Natural killer cell (primary cell): ENCODE results near the gene NDE1. TPM values are rescaled to one million over a fixed set of nuclear protein-coding genes. Genes with fewer than 3 reads are reported as not detected.
A peak's percentile ranks its signal among the peaks of the same experiment; 100 is the strongest.

Experiments
- ATAC-seq, 3 donors: fragments of 150-1000 bp in 2 of 3; fragments of 200-7000 bp in 1 of 3; cut with Tn5 transposase; 1 replicate in 1 of 3; 2 replicates in 2 of 3; pipeline ENCODE4 v1.10.0; 2021; ENCODE audit warnings: mild to moderate bottlenecking in 2 of 3, moderate library complexity in 2 of 3
- DNase-seq, 2 donors: peaks; one replicate each; pipeline versions ENCODE4 v3.0.0 to v3.0.0-alpha.2; 2013 to 2021; ENCODE audit warnings: mixed read lengths in 1 of 2
- H3K27ac ChIP-seq: one replicate; pipeline ENCODE4 v1.5.1; 2013; ENCODE audit warnings: mild to moderate bottlenecking, low read length
- H3K27me3 ChIP-seq: one replicate; pipeline ENCODE4 v1.6.1; 2013; ENCODE audit warnings: low read length; ENCODE audit not compliant: control insufficient read depth, insufficient read depth
- H3K36me3 ChIP-seq: one replicate; pipeline ENCODE4 v1.6.1; 2013; ENCODE audit warnings: low read length; ENCODE audit not compliant: control insufficient read depth, insufficient read depth
- H3K4me1 ChIP-seq: one replicate; pipeline ENCODE4 v1.6.1; 2013; ENCODE audit warnings: low read length; ENCODE audit not compliant: control insufficient read depth, insufficient read depth
- H3K4me3 ChIP-seq: one replicate; pipeline ENCODE4 v1.5.1; 2013; ENCODE audit warnings: low read length
- H3K9me3 ChIP-seq: one replicate; pipeline ENCODE4 v1.6.1; 2013; ENCODE audit warnings: low read length; ENCODE audit not compliant: control insufficient read depth, insufficient read depth
- H3K27ac Mint-ChIP-seq, 2 donors: one replicate each; pipeline ENCODE4 v1.8.0; 2022; ENCODE audit warnings: mild to moderate bottlenecking in 2 of 2, mixed read lengths in 2 of 2, moderate library complexity in 1 of 2
- H3K27me3 Mint-ChIP-seq, 2 donors: one replicate each; pipeline ENCODE4 v1.8.0; 2022; ENCODE audit warnings: low read depth in 2 of 2, mixed read lengths in 2 of 2
- H3K36me3 Mint-ChIP-seq: one replicate; pipeline ENCODE4 v1.8.0; 2022; ENCODE audit warnings: mixed read lengths
- H3K4me1 Mint-ChIP-seq, 2 donors: one replicate each; pipeline ENCODE4 v1.8.0; 2022; ENCODE audit warnings: mixed read lengths in 2 of 2
- H3K4me3 Mint-ChIP-seq: one replicate; pipeline ENCODE4 v1.8.0; 2022; ENCODE audit warnings: mild to moderate bottlenecking, moderate library complexity, mixed read lengths
- H3K9me3 Mint-ChIP-seq, 2 donors: one replicate each; pipeline ENCODE4 v1.8.0; 2022; ENCODE audit warnings: mixed read lengths in 2 of 2
- WGBS: methylation state at CpG from one replicate; pipeline ENCODE4 v1.1.7; 2013; ENCODE audit warnings: missing lambda C conversion rate; ENCODE audit not compliant: insufficient coverage; 5-methylcytosine and 5-hydroxymethylcytosine counted together
- intact Hi-C: fragments of 100-400 bp; cut with micrococcal nuclease; formaldehyde crosslinking; loops from one replicate; pipeline ENCODE4 v1.14.2; 2022
- total RNA-seq, 4 donors: library from RNA; stranded (reverse); fragments of 120-200 nt in 1 of 4; gene quantifications; one replicate each; pipeline versions ENCODE4 v1.2.3 to v1.2.4, GENCODE V29; 2013 to 2022
- TF ChIP-seq, protein P1 (sequence below): fragments of 200-600 bp; IDR thresholded peaks from one replicate; pipeline ENCODE4 v1.8.0; 2022; ENCODE audit warnings: antibody characterized with exemption

NDE1 gene, protein sequence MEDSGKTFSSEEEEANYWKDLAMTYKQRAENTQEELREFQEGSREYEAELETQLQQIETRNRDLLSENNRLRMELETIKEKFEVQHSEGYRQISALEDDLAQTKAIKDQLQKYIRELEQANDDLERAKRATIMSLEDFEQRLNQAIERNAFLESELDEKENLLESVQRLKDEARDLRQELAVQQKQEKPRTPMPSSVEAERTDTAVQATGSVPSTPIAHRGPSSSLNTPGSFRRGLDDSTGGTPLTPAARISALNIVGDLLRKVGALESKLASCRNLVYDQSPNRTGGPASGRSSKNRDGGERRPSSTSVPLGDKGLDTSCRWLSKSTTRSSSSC
- total RNA-seq, result 100 to 1,000 TPM; 104 to 118 (median 114) TPM
- 40.8 TPM for total RNA-seq (2013)

DNA sequence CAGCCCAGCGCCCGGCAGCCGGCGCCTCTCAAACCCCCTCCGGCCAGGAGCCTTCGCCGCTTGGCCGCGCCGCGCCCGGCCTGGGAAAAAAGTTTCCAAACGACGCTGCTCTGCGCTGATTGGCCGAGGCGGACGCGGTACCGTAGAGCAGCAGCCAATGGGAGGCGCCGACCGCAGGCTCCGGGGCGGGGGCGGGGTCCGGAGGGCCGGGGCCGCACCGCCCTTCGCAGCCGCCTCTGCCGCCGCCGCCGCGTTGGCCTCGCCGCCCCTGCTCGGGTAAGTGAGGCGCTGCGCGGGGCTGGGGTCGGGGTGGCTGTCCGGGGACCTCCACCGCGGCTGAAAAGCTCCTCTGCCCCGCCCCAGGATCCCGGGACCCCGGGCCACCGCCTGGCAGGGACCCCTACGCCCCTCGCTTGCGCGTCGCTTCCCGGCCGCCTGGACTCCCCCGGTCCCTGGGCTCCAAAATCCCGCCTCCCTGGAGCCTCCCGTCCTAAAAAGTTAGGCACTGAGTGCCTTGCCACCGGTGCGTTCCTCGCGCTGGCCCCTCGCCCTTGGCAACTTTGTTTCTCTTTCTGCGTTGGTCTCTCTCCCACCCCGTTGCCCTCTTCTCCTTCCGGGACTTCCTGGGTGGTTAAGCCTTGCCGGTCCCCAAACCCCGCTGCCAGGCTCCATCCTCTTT lies at the start of gene NDE1:
TSS of gene NDE1 (plus strand) at position 227 of the 679 bp plus-strand sequence. CDS start 14,534 bp downstream, outside the sequence.
- Histone ChIP-seq H3K27me3 (no peaks in the 10 kb centered on the region), H3K9me3 (no peaks in the 10 kb centered on the region), H3K36me3 (peaks cover 8% of the 10 kb centered on the region), H3K4me1 (peaks cover 29% of the 10 kb centered on the region), H3K27ac (peak within 1 kb of the TSS; percentile 94), H3K4me3 (peak within 1 kb of the TSS; percentile 94)
- Mint-ChIP-seq H3K27me3 (no peaks in the 10 kb centered on the region), H3K27ac (peak within 1 kb of the TSS; percentile 95 to 96), H3K4me3 (peak within 1 kb of the TSS; percentile 99), H3K9me3 (no peaks in the 10 kb centered on the region), H3K4me1 (peaks cover 17 to 25% of the 10 kb centered on the region in 2 donors), H3K36me3 (no peaks in the 10 kb centered on the region)
- under 1% methylated on average over 71 of the region's 71 CpGs for WGBS
- DNase-seq (peak; percentile 83 to 93), ATAC-seq (peak; percentile 94 to 98 (median 98))
- TF ChIP-seq, protein P1, sequence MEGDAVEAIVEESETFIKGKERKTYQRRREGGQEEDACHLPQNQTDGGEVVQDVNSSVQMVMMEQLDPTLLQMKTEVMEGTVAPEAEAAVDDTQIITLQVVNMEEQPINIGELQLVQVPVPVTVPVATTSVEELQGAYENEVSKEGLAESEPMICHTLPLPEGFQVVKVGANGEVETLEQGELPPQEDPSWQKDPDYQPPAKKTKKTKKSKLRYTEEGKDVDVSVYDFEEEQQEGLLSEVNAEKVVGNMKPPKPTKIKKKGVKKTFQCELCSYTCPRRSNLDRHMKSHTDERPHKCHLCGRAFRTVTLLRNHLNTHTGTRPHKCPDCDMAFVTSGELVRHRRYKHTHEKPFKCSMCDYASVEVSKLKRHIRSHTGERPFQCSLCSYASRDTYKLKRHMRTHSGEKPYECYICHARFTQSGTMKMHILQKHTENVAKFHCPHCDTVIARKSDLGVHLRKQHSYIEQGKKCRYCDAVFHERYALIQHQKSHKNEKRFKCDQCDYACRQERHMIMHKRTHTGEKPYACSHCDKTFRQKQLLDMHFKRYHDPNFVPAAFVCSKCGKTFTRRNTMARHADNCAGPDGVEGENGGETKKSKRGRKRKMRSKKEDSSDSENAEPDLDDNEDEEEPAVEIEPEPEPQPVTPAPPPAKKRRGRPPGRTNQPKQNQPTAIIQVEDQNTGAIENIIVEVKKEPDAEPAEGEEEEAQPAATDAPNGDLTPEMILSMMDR, result no peak
- intact Hi-C loops, result loop anchor here (1.0 kb wide), 1 partner anchor 8 kb away; no protein-coding TSS in a partner anchor

DNA sequence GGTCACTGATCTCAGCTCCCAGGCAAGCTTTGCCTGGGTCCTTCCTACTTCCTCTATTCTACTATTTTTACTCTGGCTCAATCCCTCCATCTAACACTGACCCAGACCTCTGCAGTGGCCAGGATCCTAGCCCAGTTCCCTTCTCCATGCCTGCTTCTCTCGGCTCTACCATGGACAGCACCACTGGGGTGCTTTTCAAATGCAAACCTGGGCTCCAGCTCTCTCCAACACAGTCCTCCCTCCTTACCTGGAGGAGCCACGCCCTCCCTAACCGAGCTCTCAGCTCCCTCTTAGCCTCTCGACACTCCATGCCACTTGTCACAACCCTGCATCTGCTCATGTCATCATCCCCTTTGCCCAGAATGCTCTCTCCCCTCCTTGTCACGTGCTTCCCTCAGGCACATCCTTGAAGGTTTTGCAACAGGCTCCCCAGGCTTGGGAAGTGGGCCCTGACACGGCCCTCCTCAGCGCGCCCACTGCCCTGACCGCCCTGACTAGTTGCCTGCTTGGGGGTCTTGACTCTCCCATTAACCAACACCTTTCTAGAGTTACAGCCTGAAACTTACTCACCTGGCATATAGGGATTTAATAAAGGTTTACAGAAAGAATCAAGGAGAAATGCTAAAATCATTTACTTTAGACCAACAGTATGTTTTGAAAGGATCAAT lies 48.7 kb upstream of the NDE1 start:
- H3K4me3 ChIP-seq, result no peak overlapping the region
- Mint-ChIP-seq H3K4me1 (peaks cover 16 to 20% of the 10 kb centered on the region in 2 donors), H3K27ac (peak overlapping the region; percentile 50 to 78), H3K9me3 (no peaks in the 10 kb centered on the region), H3K4me3 (no peak overlapping the region), H3K36me3 (peaks cover 42% of the 10 kb centered on the region), H3K27me3 (no peaks in the 10 kb centered on the region)
- no peak overlapping the region for H3K27ac ChIP-seq
- H3K36me3 ChIP-seq, result peaks cover 96% of the 10 kb centered on the region
- no peaks in the 10 kb centered on the region for H3K27me3 ChIP-seq
- H3K4me1 ChIP-seq, result no peaks in the 10 kb centered on the region
- TF ChIP-seq, protein P1, result no peak
- intact Hi-C loops, result no loop called here
- ATAC-seq (no peak), DNase-seq (no peak)
- WGBS, result 97% methylated on average over 9 of the region's 9 CpGs
- H3K9me3 ChIP-seq, result no peaks in the 10 kb centered on the region

DNA sequence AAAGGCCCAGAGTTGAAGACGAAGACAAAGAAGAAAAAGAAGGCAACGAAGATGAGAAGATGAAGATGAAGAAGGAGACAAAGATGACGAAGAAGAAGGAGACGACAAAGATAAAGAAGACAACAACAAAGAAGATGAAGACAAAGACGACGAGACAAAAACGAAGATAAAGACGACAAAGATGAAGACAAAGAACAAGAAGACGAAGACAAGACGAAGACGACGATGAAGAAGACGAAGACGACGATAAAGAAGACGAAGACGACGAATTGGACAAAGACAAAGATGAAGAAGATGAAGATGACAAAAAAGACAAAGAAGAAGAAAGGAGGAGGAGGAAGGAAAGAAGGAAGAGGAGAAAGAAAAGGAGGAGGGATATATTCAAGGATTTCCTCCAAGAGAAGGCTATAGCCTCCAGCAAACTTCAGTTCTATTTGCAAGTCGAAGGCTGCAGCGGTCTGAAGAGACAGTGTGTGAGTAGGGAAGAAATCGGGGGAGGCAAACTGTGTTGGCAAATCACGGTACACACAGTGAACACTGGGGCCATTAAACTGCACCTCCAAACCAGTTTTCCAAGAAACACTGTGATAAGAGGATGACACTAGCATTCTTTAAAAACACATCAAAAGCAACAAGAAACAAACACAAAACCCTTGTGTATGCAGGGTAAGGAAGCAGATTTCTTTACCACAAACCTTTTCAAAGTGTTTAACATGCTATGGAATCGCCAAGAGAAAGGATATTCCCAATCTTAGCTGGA lies 47.6 kb upstream of the NDE1 start:
- TF ChIP-seq, protein P1, result no peak
- Mint-ChIP-seq H3K27me3 (no peaks in the 10 kb centered on the region), H3K36me3 (peaks cover 42% of the 10 kb centered on the region), H3K9me3 (no peaks in the 10 kb centered on the region), H3K4me1 (peaks cover 23 to 25% of the 10 kb centered on the region in 2 donors), H3K4me3 (no peak overlapping the region), H3K27ac (no peak overlapping the region)
- no peaks in the 10 kb centered on the region for H3K4me1 ChIP-seq
- ATAC-seq (no peak), DNase-seq (no peak)
- WGBS, result 98% methylated on average over 23 of the region's 23 CpGs
- H3K9me3 ChIP-seq, result no peaks in the 10 kb centered on the region
- intact Hi-C loops, result no loop called here
- H3K4me3 ChIP-seq, result no peak overlapping the region
- peaks cover 94% of the 10 kb centered on the region for H3K36me3 ChIP-seq
- no peak overlapping the region for H3K27ac ChIP-seq
- H3K27me3 ChIP-seq, result no peaks in the 10 kb centered on the region
